Measurements from ENCODE around the gene FBXO41.

The FBXO41 gene

GRCh38 chr2:73284296-73285158, at the start of gene FBXO41:
Gene FBXO41, minus strand, starts transcription at chr2:73284478. Its CDS starts 14,848 bp downstream, at chr2:73269630.
- Mint-ChIP-seq H3K36me3 (ENCODE audit: low read depth) (no peaks in the 10 kb centered on the region), H3K27me3 (ENCODE audit: low read depth, poor library complexity) (peaks cover 74% of the 10 kb centered on the region), H3K27ac (no peak within 1 kb of the TSS), H3K9me3 (no peaks in the 10 kb centered on the region), H3K4me3 (peak within 1 kb of the TSS; percentile 79), H3K4me1 (peaks cover 10% of the 10 kb centered on the region)
- DNase-seq = peak; percentile 72
- no peak for TF ChIP-seq CTCF (IDR thresholded peaks at IDR 0.05)

- Mint-ChIP-seq H3K4me1 (no peaks in the 10 kb centered on the region), H3K36me3 (ENCODE audit: low read depth) (no peaks in the 10 kb centered on the region), H3K9me3 (peaks cover 23% of the 10 kb centered on the region), H3K27ac (no peak overlapping the region), H3K27me3 (ENCODE audit: low read depth, poor library complexity) (peaks cover 33% of the 10 kb centered on the region), H3K4me3 (no peak overlapping the region)
- DNase-seq = no peak
- TF ChIP-seq CTCF (IDR thresholded peaks at IDR 0.05) = no peak
These were observed 49.8 kb upstream of the FBXO41 start for GRCh38 chr2:73334045-73334444.

GRCh38 chr2:73333564-73333963, 49.3 kb upstream of the FBXO41 start:
- TF ChIP-seq CTCF (IDR thresholded peaks at IDR 0.05) = no peak
- Mint-ChIP-seq H3K4me3 (no peak overlapping the region), H3K27ac (no peak overlapping the region), H3K36me3 (ENCODE audit: low read depth) (no peaks in the 10 kb centered on the region), H3K9me3 (peaks cover 23% of the 10 kb centered on the region), H3K4me1 (no peaks in the 10 kb centered on the region), H3K27me3 (ENCODE audit: low read depth, poor library complexity) (peaks cover 34% of the 10 kb centered on the region)
- DNase-seq = no peak

- H3K9me3 Mint-ChIP-seq = no peaks in the 10 kb centered on the region
- no peak for TF ChIP-seq CTCF (IDR thresholded peaks at IDR 0.05)
- H3K4me3 Mint-ChIP-seq = no peak overlapping the region
- peaks cover 38% of the 10 kb centered on the region for H3K27me3 Mint-ChIP-seq (ENCODE audit: low read depth, poor library complexity)
- no peaks in the 10 kb centered on the region for H3K4me1 Mint-ChIP-seq
- DNase-seq = no peak
- no peaks in the 10 kb centered on the region for H3K36me3 Mint-ChIP-seq (ENCODE audit: low read depth)
- H3K27ac Mint-ChIP-seq = no peak overlapping the region
These were observed 39.9 kb upstream of the FBXO41 start for GRCh38 chr2:73324126-73324725.

- H3K27ac Mint-ChIP-seq = no peak overlapping the region
- no peak overlapping the region for H3K4me3 Mint-ChIP-seq
- no peaks in the 10 kb centered on the region for H3K36me3 Mint-ChIP-seq (ENCODE audit: low read depth)
- H3K9me3 Mint-ChIP-seq = no peaks in the 10 kb centered on the region
- no peaks in the 10 kb centered on the region for H3K4me1 Mint-ChIP-seq
- peaks cover 37% of the 10 kb centered on the region for H3K27me3 Mint-ChIP-seq (ENCODE audit: low read depth, poor library complexity)
- DNase-seq = no peak
- no peak for TF ChIP-seq CTCF (IDR thresholded peaks at IDR 0.05)
These were observed 39.3 kb upstream of the FBXO41 start for GRCh38 chr2:73323551-73323950.
